Body of pancreas (tissue), 4 donors: ENCODE measurements around the gene CDS1. TPM values are rescaled to one million over a fixed set of nuclear protein-coding genes. Genes with fewer than 3 reads are reported as not detected.

Experiments used
- ATAC-seq: fragments of 150-250 bp; one replicate; pipeline ENCODE4 v1.9.1; 2016
- DNase-seq, 4 donors: peaks; one replicate each; pipeline ENCODE4 v3.0.0-alpha.2; 2019
- H3K27ac ChIP-seq, 4 donors: fragments of 200-600 bp; sonication (generic); 1 replicate in 3 of 4; 2 replicates in 1 of 4; pipeline versions ENCODE4 v1.5.1 to v1.6.1; 2016 to 2019; ENCODE audit warnings: mild to moderate bottlenecking in 1 of 4, mixed read lengths in 1 of 4, moderate library complexity in 1 of 4
- H3K27me3 ChIP-seq, 2 donors: fragments of 200-600 bp; sonication (generic); one replicate each; pipeline ENCODE4 v1.6.0; 2016; ENCODE audit warnings: mild to moderate bottlenecking in 1 of 2
- H3K36me3 ChIP-seq, 2 donors: fragments of 200-600 bp; sonication (generic); replicated peaks in 1 of 2; 2 replicates each; pipeline ENCODE4 v1.5.1; 2016; ENCODE audit warnings: low read depth in 2 of 2; ENCODE audit not compliant: insufficient read depth in 1 of 2
- H3K4me1 ChIP-seq: fragments of 200-600 bp; sonication (generic); one replicate; pipeline ENCODE4 v1.6.0; 2016
- H3K4me3 ChIP-seq, 2 donors: fragments of 200-600 bp; sonication (generic); 1 replicate in 1 of 2; 2 replicates in 1 of 2; pipeline ENCODE4 v1.5.1; 2016 to 2019
- H3K9me3 ChIP-seq, 3 donors: fragments of 200-600 bp; sonication (generic); 1 replicate in 2 of 3; 2 replicates in 1 of 3; pipeline ENCODE4 v1.5.1; 2016
- POLR2A ChIP-seq, 3 donors: fragments of 450-650 bp; IDR thresholded peaks; one replicate each; pipeline ENCODE4 v1.6.1; 2016; ENCODE audit warnings: antibody characterized with exemption in 3 of 3, mild to moderate bottlenecking in 2 of 3
- WGBS, 2 donors: methylation state at CpG; one replicate each; pipeline ENCODE4 v1.1.5; 2017; 5-methylcytosine and 5-hydroxymethylcytosine counted together
- intact Hi-C: fragments of 100-400 bp; cut with DNase I; formaldehyde crosslinking; loops from one replicate; pipeline ENCODE4 v1.15.1; 2023
- total RNA-seq, 2 donors: library from RNA; depleted of rRNA; stranded (reverse); fragments of >200 nt; gene quantifications; one replicate each; pipeline ENCODE4 v1.1.0, GENCODE V29; 2016
- TF ChIP-seq, protein P1 (sequence below), 7 experiments: fragments of 450-650 bp in 4 of 7; fragments of 200-600 bp in 3 of 7; sonication (generic) in 3 of 7; IDR thresholded peaks; one replicate each; pipeline ENCODE4 v1.5.1; 2016 to 2019; ENCODE audit warnings: antibody characterized with exemption in 7 of 7

The CDS1 gene
- total RNA-seq, 2 donors from 2014 or later = 5.2 to 5.9 TPM

GRCh38 chr4:84634961-84635360, 52.0 kb downstream of the CDS1 start:
- Histone ChIP-seq H3K27me3 (no peaks in the 10 kb centered on the region), H3K4me3 (no peak overlapping the region), H3K9me3 (no peaks in the 10 kb centered on the region), H3K36me3 (no peaks in the 10 kb centered on the region), H3K27ac (no peak overlapping the region), H3K4me1 (no peaks in the 10 kb centered on the region)
- DNase-seq (no peak), ATAC-seq (no peak)
- TF ChIP-seq POLR2A (IDR thresholded peaks at IDR 0.05) = no peak
- TF ChIP-seq, protein P1, sequence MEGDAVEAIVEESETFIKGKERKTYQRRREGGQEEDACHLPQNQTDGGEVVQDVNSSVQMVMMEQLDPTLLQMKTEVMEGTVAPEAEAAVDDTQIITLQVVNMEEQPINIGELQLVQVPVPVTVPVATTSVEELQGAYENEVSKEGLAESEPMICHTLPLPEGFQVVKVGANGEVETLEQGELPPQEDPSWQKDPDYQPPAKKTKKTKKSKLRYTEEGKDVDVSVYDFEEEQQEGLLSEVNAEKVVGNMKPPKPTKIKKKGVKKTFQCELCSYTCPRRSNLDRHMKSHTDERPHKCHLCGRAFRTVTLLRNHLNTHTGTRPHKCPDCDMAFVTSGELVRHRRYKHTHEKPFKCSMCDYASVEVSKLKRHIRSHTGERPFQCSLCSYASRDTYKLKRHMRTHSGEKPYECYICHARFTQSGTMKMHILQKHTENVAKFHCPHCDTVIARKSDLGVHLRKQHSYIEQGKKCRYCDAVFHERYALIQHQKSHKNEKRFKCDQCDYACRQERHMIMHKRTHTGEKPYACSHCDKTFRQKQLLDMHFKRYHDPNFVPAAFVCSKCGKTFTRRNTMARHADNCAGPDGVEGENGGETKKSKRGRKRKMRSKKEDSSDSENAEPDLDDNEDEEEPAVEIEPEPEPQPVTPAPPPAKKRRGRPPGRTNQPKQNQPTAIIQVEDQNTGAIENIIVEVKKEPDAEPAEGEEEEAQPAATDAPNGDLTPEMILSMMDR (IDR thresholded peaks at IDR 0.05) = no peak
- WGBS, 2 donors = 24 to 40% methylated on average over 1 of the region's 1 CpG
- intact Hi-C loops = no loop called here

- Histone ChIP-seq H3K4me3 (no peak overlapping the region), H3K36me3 (no peaks in the 10 kb centered on the region), H3K27me3 (no peaks in the 10 kb centered on the region), H3K9me3 (no peaks in the 10 kb centered on the region), H3K4me1 (no peaks in the 10 kb centered on the region), H3K27ac (no peak overlapping the region)
- intact Hi-C loops = no loop called here
- ATAC-seq (no peak), DNase-seq (no peak)
- TF ChIP-seq, protein P1 (IDR thresholded peaks at IDR 0.05) = no peak
- no peak for TF ChIP-seq POLR2A (IDR thresholded peaks at IDR 0.05)
Observed at GRCh38 chr4:84638092-84638491, 55.2 kb downstream of the CDS1 start.

- no peak for TF ChIP-seq POLR2A (IDR thresholded peaks at IDR 0.05)
- TF ChIP-seq, protein P1 (IDR thresholded peaks at IDR 0.05) = no peak
- intact Hi-C loops = no loop called here
- Histone ChIP-seq H3K4me1 (no peaks in the 10 kb centered on the region), H3K9me3 (no peaks in the 10 kb centered on the region), H3K27me3 (no peaks in the 10 kb centered on the region), H3K36me3 (no peaks in the 10 kb centered on the region), H3K4me3 (no peak overlapping the region), H3K27ac (no peak overlapping the region)
- DNase-seq (no peak), ATAC-seq (no peak)
- WGBS, 2 donors = 100% methylated on average over 1 of the region's 1 CpG
Observed at GRCh38 chr4:84639145-84639544, 56.2 kb downstream of the CDS1 start.

- 95 to 99% methylated on average over 5 of the region's 5 CpGs for WGBS, 2 donors
- H3K9me3 ChIP-seq = no peaks in the 10 kb centered on the region
- no peaks in the 10 kb centered on the region for H3K4me1 ChIP-seq
- no peak overlapping the region for H3K4me3 ChIP-seq
- ATAC-seq = no peak
- H3K27me3 ChIP-seq = no peaks in the 10 kb centered on the region
- intact Hi-C loops = no loop called here
- TF ChIP-seq POLR2A (IDR thresholded peaks at IDR 0.05) = no peak
- TF ChIP-seq, protein P1 (IDR thresholded peaks at IDR 0.05) = no peak
- no peaks in the 10 kb centered on the region for H3K36me3 ChIP-seq
- H3K27ac ChIP-seq = no peak overlapping the region
- DNase-seq = no peak
Observed at GRCh38 chr4:84644087-84644486, 61.2 kb downstream of the CDS1 start.

- ATAC-seq = no peak
- no peaks in the 10 kb centered on the region for H3K27me3 ChIP-seq
- TF ChIP-seq POLR2A (IDR thresholded peaks at IDR 0.05) = no peak
- TF ChIP-seq, protein P1 (IDR thresholded peaks at IDR 0.05) = no peak
- H3K36me3 ChIP-seq = no peaks in the 10 kb centered on the region
- H3K27ac ChIP-seq = no peak overlapping the region
- intact Hi-C loops = no loop called here
- H3K4me3 ChIP-seq = no peak overlapping the region
- H3K9me3 ChIP-seq = no peaks in the 10 kb centered on the region
- DNase-seq = no peak
- H3K4me1 ChIP-seq = no peaks in the 10 kb centered on the region
- WGBS, 2 donors = 66 to 78% methylated on average over 2 of the region's 2 CpGs
Observed at GRCh38 chr4:84647312-84647884, 64.5 kb downstream of the CDS1 start.
